GM18870 (cell line): ENCODE results near the gene CFI.

Source experiments
- ATAC-seq: cut with Tn5 transposase; IDR thresholded peaks from one replicate; pipeline ENCODE4 v1.9.1; 2021; ENCODE audit warnings: moderate library complexity; ENCODE audit not compliant: unreplicated experiment

Gene CFI

DNA sequence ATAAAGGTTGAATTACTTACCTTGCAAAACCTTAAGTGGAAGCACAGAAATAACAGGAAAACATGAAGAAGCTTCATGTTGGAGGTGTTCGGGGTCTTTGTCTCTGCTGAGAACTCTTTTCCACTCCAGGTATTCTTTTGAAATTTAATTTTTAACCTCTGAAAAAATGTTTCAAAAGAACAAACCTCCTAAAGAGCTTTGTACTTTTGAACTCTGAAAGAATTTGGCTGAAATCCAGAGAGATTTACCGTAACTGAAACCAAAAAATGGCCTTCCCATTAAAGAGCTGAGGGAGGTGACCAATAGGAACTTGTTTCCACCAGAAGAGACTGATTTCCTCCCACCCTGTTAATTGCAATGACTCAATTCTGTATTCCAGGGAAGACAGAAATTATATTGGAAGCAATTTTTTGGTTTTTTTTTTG lies at the start of gene CFI:
Gene CFI, minus strand, starts transcription at position 105 of the 425 bp plus-strand sequence. Its CDS starts 28 bp downstream, at position 77.
- no peak for ATAC-seq

GRCh38 chr4:109850601-109851000 lies 48.8 kb upstream of the CFI start:
- no peak for ATAC-seq

DNA sequence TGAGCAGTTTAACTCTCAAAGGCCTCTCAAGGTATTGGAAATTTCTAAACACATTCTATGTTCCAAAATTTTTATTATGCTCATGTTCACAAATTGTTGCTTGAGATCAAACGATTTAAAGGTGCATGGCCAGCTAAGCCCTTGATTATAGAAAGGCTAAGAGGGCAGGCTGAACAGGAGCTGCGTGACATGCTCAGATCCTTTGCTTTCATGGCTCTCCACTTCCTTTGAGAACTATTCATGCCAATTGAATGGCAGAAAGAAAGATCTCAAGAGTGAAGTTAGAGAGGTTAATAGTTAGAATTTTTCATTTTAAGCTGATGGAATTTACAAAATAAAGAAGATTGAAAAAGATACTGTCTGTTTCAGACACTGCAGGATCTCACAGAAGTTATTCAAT lies 46.7 kb upstream of the CFI start:
- ATAC-seq, result no peak

DNA sequence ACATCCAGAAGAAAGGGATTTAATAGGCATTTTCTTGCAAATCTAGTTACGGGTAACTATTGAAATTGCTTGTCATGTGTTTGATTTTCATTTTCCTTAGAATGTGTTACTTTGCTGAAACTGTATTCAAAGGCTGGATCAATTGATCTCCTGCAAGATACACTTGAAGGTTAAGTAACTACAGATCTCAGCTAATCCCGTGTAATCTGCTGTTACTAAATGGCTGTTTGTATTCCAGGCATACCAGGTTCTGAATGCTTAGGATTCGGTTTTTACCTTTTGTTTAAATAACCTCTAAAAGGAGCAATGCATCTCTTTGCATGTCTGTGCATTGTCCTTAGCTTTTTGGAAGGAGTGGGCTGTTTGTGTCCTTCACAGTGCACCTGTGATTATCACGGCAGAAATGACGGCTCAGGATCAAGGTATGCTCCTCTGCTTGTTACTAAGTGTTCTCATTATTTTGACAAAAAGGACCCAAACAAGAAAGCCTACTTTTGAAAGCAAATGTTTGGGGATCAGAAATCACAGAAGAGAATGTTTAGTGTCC lies 46.2 kb upstream of the CFI start, which contains the start of gene LRIT3:
Gene LRIT3, plus strand, starts transcription at position 212 of the 547 bp plus-strand sequence. Its CDS starts 95 bp downstream, at position 307.
- no peak for ATAC-seq

GRCh38 chr4:109846395-109847098 lies 44.7 kb upstream of the CFI start:
- ATAC-seq, result no peak

- no peak for ATAC-seq
These were observed 35.2 kb upstream of the CFI start for GRCh38 chr4:109836985-109837384.

- no peak for ATAC-seq
These were observed 32.0 kb upstream of the CFI start for GRCh38 chr4:109833756-109834155.

GRCh38 chr4:109827672-109828071 lies 25.9 kb upstream of the CFI start, which contains the start of gene RRH:
RRH (plus strand) TSS chr4:109827972; CDS start chr4:109828028, 56 bp downstream.
- ATAC-seq, result no peak

DNA sequence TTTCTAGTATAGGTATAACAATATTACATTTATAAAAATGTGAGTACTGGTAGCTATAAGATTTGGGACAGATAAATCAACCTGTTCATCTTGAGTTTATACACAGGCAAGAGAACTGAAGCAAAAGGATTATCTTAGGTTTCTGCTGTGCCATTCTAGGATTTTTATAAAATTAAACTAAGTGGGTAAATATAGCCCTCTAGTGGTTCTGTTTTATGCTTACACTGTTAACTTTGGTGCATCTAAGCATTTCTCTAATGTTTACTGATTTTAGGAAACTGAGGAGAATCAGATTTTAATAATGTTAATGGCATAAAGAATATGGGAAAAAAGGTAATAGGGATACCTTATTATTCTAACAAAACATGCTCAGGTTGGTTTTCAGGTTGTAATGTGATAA lies 24.9 kb upstream of the CFI start:
- ATAC-seq, result peak; percentile 58

DNA sequence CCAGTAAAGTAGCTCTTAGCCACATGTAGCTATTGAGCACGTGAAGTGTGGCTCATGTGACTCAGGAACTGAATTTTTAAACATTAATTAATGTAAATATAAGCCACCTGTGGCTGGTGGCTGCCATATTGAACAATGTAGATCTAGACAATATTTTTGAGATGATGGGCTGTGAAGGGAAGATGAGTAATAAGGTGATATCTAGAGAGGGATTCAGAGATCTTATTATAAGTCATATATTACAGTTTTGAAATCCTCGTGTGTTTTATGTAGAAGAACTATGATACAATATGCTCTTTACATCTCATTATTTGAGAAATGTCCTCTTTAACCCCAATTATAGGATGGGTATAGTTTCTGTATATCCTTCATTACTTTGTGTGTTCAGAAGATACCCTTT lies 19.4 kb upstream of the CFI start:
- ATAC-seq, result no peak

GRCh38 chr4:109820563-109820962 lies 18.8 kb upstream of the CFI start:
- ATAC-seq, result no peak

- no peak for ATAC-seq
These were observed 16.5 kb upstream of the CFI start for GRCh38 chr4:109818268-109818667.

DNA sequence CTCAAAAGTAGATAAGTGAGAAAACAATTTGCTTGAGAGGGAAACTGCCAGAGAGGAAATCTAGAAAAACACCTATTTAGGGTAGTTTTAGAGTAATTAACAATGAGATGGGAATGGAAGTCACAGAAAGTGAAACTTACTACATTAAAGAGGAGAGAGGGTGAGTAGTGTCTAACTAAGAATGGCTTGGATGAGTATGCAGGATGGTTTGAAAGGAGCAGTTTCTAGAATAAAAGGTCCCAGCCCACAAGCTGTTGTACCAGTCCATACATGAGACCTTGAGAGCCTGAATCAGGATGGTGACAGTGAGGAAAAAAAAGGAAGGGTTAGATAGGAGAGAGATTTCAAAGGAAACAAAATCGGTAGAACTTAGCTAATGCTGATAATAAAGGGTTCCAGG lies 15.1 kb upstream of the CFI start:
- no peak for ATAC-seq

GRCh38 chr4:109816082-109816442 lies 14.3 kb upstream of the CFI start:
- ATAC-seq, result no peak

DNA sequence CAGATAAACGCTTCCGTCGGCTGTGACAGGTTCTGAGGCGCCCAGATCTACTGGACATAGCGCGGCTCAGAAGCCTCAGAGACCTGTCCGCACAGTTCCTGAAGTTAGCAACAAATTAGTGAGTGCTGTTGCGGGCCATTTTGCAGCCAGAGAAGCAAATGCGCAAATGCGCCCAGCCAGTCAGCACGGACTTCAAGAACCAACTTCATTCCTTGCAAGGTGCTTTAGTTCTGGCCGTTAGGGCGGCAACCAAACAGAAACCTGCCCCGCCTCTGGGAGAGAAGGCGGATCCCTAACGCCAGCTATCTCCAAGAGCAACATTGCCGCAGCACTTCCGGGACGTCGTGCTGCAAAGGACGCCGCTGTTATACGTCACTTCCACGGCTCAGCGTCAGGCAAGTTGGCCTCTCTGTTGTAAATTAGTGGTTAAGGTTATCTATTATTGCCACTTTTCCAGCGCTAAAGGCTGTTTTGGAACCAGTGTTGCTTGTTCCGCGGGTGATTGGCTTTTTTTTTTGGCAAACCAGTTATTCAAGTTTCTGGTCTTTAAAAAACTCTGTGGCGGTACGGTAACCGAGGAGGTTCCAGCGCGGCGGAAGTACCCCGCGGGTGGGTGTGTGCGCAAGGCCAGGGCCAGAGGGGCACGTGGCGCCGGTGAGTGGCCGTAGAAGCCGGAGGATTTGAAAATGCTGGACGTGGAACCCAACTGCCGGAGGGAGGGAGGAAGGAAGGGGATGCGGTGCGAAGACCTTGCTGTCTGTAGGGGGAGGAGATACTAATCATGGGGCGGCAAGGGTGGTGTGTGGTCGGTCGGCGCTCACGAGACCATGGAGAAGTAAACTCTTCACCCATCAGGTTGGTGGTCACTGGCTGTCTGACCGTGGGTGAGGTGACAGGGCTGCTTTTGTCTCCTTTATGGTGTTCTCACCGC lies 13.6 kb upstream of the CFI start, which contains the start of gene GAR1:
Gene GAR1, plus strand, starts transcription at position 612 of the 931 bp plus-strand sequence. CDS start 403 bp downstream, outside the sequence.
- peak; percentile 98 for ATAC-seq

- ATAC-seq, result no peak
These were observed 9.9 kb upstream of the CFI start for GRCh38 chr4:109811707-109812106.

DNA sequence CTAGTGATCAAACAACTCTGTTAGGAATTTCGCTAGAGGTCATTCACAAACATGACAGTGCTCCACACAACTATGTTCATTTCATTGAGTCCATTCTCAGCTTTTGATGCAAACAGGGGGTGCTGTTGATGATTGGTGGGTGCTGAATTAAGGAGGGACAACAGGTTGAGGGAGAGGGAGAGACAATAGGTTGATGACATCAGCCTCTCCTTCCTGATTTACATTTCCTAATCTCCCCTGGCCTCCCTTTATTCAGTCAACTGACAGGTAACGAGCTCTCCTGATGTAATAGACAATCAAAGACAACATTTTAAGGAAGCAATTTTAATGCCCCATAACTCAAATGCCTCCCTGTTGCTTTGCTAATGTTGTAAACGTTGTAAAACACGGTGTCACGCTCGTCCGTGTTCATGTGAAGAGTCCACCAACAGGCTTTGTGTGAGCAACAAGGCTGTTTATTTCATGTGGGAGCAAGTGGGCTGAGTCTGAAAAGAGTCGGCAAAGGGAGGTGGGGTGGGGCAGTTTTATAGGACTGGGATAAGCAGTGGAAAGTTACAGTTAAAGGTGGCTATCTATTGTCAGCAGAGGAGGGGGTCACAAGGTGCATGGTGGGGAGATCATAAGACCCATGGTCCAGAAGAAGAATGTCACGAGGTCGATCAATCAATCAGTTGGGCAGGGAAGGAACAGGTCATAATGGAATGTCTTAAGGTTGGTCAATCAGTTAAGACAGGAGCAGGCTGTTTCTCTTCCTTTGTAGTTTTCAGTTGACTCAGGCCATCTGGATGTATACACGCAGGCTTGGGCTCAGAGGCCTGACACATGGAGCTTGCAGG lies 9.0 kb upstream of the CFI start:
- no peak for ATAC-seq

DNA sequence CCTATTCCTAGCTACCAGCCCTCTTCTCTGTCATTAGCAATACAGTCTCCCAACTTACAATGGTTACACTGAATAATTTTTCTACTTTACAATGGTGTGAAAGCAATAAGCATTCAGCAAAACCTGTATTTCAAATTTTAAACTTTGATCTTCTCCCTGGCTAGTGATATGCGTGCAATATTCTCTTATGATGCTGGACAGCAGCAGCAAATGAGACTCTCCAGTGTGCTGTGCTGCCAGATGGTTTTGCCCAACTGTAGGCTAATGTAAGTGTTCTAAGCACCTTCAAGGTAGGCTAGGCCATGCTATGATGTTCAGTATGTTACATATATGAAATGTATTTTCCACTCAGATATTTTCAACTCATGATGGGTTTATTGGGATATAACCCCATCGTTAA lies 7.9 kb upstream of the CFI start:
- no peak for ATAC-seq

GRCh38 chr4:109803924-109804571 lies 2.2 kb upstream of the CFI start:
- ATAC-seq, result no peak
